ENCODE results near the gene FRK.

DNA sequence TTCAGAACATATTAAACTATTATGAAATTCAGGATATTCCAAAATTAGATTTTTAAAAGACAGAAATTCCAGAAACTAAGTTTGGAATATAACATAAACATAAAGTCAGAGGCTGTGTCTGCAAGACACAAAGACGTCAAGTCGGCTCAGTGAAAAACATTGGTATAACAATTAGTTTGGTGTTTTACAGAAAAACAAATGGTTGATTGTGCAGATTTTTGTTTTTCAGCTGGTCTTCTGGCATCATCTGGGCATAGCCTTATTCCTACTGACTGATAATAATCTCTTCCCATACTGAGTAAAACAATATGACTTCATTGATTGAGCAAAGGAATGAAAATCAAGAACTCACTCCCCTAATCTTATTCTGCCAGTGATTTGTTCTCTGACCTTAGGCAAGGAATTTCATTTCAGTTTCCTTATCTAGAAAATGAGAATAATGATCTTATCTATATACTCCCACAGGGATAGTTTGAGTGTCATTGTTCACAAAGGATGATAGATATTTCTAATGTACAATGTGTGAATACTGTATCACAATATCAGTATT, 84.3 kb downstream of the FRK start:
- TF ChIP-seq, protein P1, sequence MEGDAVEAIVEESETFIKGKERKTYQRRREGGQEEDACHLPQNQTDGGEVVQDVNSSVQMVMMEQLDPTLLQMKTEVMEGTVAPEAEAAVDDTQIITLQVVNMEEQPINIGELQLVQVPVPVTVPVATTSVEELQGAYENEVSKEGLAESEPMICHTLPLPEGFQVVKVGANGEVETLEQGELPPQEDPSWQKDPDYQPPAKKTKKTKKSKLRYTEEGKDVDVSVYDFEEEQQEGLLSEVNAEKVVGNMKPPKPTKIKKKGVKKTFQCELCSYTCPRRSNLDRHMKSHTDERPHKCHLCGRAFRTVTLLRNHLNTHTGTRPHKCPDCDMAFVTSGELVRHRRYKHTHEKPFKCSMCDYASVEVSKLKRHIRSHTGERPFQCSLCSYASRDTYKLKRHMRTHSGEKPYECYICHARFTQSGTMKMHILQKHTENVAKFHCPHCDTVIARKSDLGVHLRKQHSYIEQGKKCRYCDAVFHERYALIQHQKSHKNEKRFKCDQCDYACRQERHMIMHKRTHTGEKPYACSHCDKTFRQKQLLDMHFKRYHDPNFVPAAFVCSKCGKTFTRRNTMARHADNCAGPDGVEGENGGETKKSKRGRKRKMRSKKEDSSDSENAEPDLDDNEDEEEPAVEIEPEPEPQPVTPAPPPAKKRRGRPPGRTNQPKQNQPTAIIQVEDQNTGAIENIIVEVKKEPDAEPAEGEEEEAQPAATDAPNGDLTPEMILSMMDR (IDR thresholded peaks at IDR 0.05; ENCODE audit: insufficient read depth, low read depth, low read length), result no peak
- no peak for TF ChIP-seq EZH2 (IDR thresholded peaks at IDR 0.05; ENCODE audit: insufficient read depth, low read length)
